Gastrocnemius medialis (tissue), 4 donors: Measurements from ENCODE around the gene TMEM119. TPM values are rescaled to one million over a fixed set of nuclear protein-coding genes. Genes with fewer than 3 reads are reported as not detected.

Source experiments
- ATAC-seq, 2 donors: fragments of 150-250 bp; one replicate each; pipeline ENCODE4 v1.9.1; 2016
- DNase-seq, 2 donors: peaks; one replicate each; pipeline ENCODE4 v3.0.0-alpha.2; 2019
- H3K27ac ChIP-seq, 4 donors: fragments of 200-600 bp; sonication (generic); 1 replicate in 1 of 4; 2 replicates in 3 of 4; pipeline ENCODE4 v1.5.1; 2016 to 2018; ENCODE audit warnings: mild to moderate bottlenecking in 2 of 4, moderate library complexity in 1 of 4
- H3K27me3 ChIP-seq, 3 donors: fragments of 200-600 bp; sonication (generic) in 2 of 3; 1 replicate in 1 of 3; 2 replicates in 2 of 3; pipeline versions ENCODE4 v1.5.1 to v1.6.0; 2016 to 2019; ENCODE audit warnings: mild to moderate bottlenecking in 1 of 3, moderate library complexity in 1 of 3
- H3K36me3 ChIP-seq, 2 donors: fragments of 200-600 bp; sonication (generic) in 1 of 2; one replicate each; pipeline ENCODE4 v1.5.1; 2017 to 2018
- H3K4me1 ChIP-seq, 2 donors: fragments of 200-600 bp; sonication (generic) in 1 of 2; one replicate each; pipeline ENCODE4 v1.5.1; 2016 to 2017; ENCODE audit warnings: mild to moderate bottlenecking in 2 of 2
- H3K4me3 ChIP-seq, 4 donors: fragments of 200-600 bp; sonication (generic) in 3 of 4; 1 replicate in 1 of 4; 2 replicates in 3 of 4; pipeline ENCODE4 v1.5.1; 2016 to 2019; ENCODE audit warnings: mild to moderate bottlenecking in 2 of 4
- H3K9me3 ChIP-seq, 3 donors: fragments of 200-600 bp; sonication (generic) in 2 of 3; 1 replicate in 1 of 3; 2 replicates in 2 of 3; pipeline ENCODE4 v1.5.1; 2016 to 2019
- CTCF ChIP-seq, 5 experiments: fragments of 450-650 bp in 3 of 5; fragments of 200-600 bp in 2 of 5; sonication (generic) in 2 of 5; IDR thresholded peaks in 4 of 5; conservative IDR thresholded peaks in 1 of 5; 1 replicate in 4 of 5; 2 replicates in 1 of 5; pipeline ENCODE4 v1.5.1; 2016 to 2019; ENCODE audit warnings: antibody characterized with exemption in 5 of 5, mild to moderate bottlenecking in 3 of 5, moderate library complexity in 3 of 5
- POLR2A ChIP-seq, 2 donors: fragments of 450-650 bp; IDR thresholded peaks; one replicate each; pipeline ENCODE4 v1.6.1; 2017; ENCODE audit warnings: antibody characterized with exemption in 2 of 2, mild to moderate bottlenecking in 2 of 2, moderate library complexity in 2 of 2
- in situ Hi-C, 4 donors: fragments of 200-750 bp; cut with MboI; loops; one replicate each; pipeline versions ENCODE4 v1.15.0 to v1.8.0; 2017; ENCODE audit warnings: low sequenced_read_pairs in 4 of 4
- intact Hi-C: fragments of 100-400 bp; cut with DNase I; formaldehyde crosslinking; loops from one replicate; pipeline ENCODE4 v1.15.1; 2023; ENCODE audit warnings: low total_unique reads
- total RNA-seq, 4 donors: library from RNA; depleted of rRNA; stranded (reverse); fragments of >200 nt; gene quantifications; one replicate each; pipeline versions ENCODE4 v1.1.0 to v1.2.3, GENCODE V29; 2016

TMEM119 gene
- total RNA-seq, 4 donors from 2014 or later: 0.85 TPM; not detected in 3

GRCh38 chr12:108602976-108603704 lies 5.3 kb upstream of the TMEM119 start:
- no peaks in the 10 kb centered on the region for H3K36me3 ChIP-seq
- no peaks in the 10 kb centered on the region for H3K27me3 ChIP-seq
- ATAC-seq (no peak), DNase-seq (no peak)
- H3K4me1 ChIP-seq: no peaks in the 10 kb centered on the region
- in situ Hi-C loops: no loop called here
- H3K27ac ChIP-seq: no peak overlapping the region
- TF ChIP-seq CTCF (IDR thresholded peaks at IDR 0.05 in 4 of 5, conservative IDR thresholded peaks at IDR 0.05 in 1 of 5): no peak
- TF ChIP-seq POLR2A (IDR thresholded peaks at IDR 0.05): no peak
- no peaks in the 10 kb centered on the region for H3K9me3 ChIP-seq
- H3K4me3 ChIP-seq: no peak overlapping the region
- intact Hi-C loops: no loop called here

- DNase-seq (no peak), ATAC-seq (no peak)
- intact Hi-C loops: no loop called here
- Histone ChIP-seq H3K36me3 (no peaks in the 10 kb centered on the region), H3K27me3 (no peaks in the 10 kb centered on the region), H3K9me3 (no peaks in the 10 kb centered on the region), H3K27ac (no peak overlapping the region), H3K4me3 (no peak overlapping the region), H3K4me1 (no peaks in the 10 kb centered on the region)
- in situ Hi-C loops: no loop called here
- no peak for TF ChIP-seq CTCF (IDR thresholded peaks at IDR 0.05 in 4 of 5, conservative IDR thresholded peaks at IDR 0.05 in 1 of 5)
These were observed 4.4 kb upstream of the TMEM119 start for GRCh38 chr12:108602209-108602705.

GRCh38 chr12:108600702-108601007 lies 2.8 kb upstream of the TMEM119 start:
- TF ChIP-seq POLR2A (IDR thresholded peaks at IDR 0.05): no peak
- H3K27me3 ChIP-seq: no peaks in the 10 kb centered on the region
- no peak overlapping the region for H3K27ac ChIP-seq
- no peak for DNase-seq
- H3K36me3 ChIP-seq: no peaks in the 10 kb centered on the region
- H3K4me3 ChIP-seq: no peak overlapping the region
- H3K9me3 ChIP-seq: no peaks in the 10 kb centered on the region
- no peaks in the 10 kb centered on the region for H3K4me1 ChIP-seq
- in situ Hi-C loops (no loop called here), intact Hi-C loops (no loop called here)
- no peak for ATAC-seq

- ATAC-seq (no peak), DNase-seq (no peak)
- no peaks in the 10 kb centered on the region for H3K9me3 ChIP-seq
- intact Hi-C loops: no loop called here
- no peak for TF ChIP-seq CTCF (IDR thresholded peaks at IDR 0.05 in 4 of 5, conservative IDR thresholded peaks at IDR 0.05 in 1 of 5)
- TF ChIP-seq POLR2A (IDR thresholded peaks at IDR 0.05): no peak
- no peaks in the 10 kb centered on the region for H3K4me1 ChIP-seq
- H3K36me3 ChIP-seq: no peaks in the 10 kb centered on the region
- no peaks in the 10 kb centered on the region for H3K27me3 ChIP-seq
- no peak overlapping the region for H3K4me3 ChIP-seq
- in situ Hi-C loops: no loop called here
- H3K27ac ChIP-seq: no peak overlapping the region
These were observed 2.2 kb upstream of the TMEM119 start for GRCh38 chr12:108599948-108600701.

GRCh38 chr12:108599541-108599940 lies 1.7 kb upstream of the TMEM119 start:
- Histone ChIP-seq H3K4me1 (no peaks in the 10 kb centered on the region), H3K27me3 (no peaks in the 10 kb centered on the region), H3K27ac (no peak overlapping the region), H3K9me3 (no peaks in the 10 kb centered on the region), H3K4me3 (no peak overlapping the region), H3K36me3 (no peaks in the 10 kb centered on the region)
- intact Hi-C loops: no loop called here
- in situ Hi-C loops: no loop called here
- TF ChIP-seq CTCF (IDR thresholded peaks at IDR 0.05 in 4 of 5, conservative IDR thresholded peaks at IDR 0.05 in 1 of 5) (no peak), POLR2A (IDR thresholded peaks at IDR 0.05) (no peak)
- DNase-seq (no peak), ATAC-seq (no peak)
